Germinal center (tissue), 1 donor: Measurements from ENCODE around the gene ZMYND8.

ENCODE experiments used
- DNase-seq: peaks from one replicate; pipeline ENCODE4 v3.0.0; 2012; ENCODE audit warnings: mixed read lengths, low spot score

Gene ZMYND8

DNA sequence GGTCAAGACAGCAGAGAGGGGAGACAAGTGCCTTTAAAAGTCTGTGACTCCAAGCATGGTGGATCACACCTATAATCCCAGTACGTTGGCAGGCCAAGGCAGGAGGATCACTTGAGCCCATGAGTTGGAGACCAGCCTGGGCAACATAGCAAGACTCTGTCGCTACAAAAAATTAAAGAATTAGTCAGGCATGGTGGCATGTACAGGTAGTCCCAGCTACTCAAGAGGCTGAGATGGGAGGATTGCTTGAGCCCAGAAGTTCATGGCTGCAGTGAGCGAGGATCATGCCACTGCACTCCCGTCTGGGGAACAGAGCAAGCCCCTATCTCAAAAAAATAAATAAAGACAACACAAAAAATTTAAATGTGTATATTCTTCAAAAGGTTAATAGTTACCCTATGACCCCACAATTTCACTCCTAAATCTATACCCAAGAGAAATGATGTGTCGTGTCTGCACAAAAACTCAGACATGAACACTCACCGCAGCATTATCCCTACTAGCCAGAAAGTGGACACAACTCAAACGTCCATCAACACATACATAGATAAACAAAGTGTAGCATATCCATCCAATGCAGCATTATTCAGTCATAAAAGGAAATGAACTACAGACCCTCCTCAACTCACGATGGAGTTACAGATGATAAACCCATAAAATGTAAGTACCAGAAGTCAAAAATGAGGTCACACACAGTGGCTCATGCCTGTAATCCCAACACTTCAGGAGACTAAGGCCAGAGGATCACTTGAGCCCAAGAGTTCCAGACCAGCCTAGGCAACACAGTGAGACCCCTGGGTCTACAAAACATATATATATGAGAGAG, 23.9 kb downstream of the ZMYND8 start:
- no peak for DNase-seq

DNA sequence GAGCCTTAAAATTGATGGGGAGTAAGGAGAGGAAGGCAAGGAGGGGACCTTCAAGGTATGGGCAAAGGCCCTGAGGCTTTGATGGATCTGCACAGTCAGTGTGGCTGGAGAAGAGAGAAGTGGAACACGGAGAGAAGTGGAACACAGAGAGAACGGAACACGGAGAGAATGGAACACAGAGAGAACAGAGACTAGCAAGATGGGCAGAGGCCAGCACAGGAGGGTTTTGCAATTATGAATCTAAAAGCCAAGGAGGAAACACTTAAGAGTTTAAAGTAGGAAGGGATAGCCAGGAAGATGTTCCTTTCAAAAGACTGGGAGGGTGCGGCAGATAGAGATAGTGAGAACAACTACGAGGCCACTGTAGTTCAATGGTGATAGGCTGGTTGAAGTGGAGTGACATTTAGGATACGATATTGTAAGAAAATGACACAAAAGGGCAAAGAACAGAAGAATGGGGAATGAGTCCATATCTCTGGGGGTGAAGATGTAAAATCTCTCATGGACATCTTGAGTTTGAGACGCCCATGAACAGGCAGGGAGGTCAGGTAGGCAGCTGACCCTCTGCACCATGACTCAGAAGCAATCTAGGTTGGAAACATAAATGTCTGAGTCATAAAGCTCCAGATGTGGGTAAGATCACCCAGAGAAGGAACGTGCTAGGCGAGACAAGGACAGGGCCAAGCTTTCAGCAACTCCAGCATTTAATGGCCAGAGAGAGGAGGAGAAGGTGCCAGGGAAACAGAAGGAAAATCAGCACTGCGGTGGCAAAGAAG, 25.4 kb downstream of the ZMYND8 start:
- DNase-seq: no peak

- no peak for DNase-seq
These were observed 26.4 kb downstream of the ZMYND8 start for GRCh38 chr20:47330071-47330470.

GRCh38 chr20:47328129-47328528, 28.4 kb downstream of the ZMYND8 start:
- DNase-seq: no peak

GRCh38 chr20:47327711-47328110, 28.8 kb downstream of the ZMYND8 start:
- no peak for DNase-seq

DNA sequence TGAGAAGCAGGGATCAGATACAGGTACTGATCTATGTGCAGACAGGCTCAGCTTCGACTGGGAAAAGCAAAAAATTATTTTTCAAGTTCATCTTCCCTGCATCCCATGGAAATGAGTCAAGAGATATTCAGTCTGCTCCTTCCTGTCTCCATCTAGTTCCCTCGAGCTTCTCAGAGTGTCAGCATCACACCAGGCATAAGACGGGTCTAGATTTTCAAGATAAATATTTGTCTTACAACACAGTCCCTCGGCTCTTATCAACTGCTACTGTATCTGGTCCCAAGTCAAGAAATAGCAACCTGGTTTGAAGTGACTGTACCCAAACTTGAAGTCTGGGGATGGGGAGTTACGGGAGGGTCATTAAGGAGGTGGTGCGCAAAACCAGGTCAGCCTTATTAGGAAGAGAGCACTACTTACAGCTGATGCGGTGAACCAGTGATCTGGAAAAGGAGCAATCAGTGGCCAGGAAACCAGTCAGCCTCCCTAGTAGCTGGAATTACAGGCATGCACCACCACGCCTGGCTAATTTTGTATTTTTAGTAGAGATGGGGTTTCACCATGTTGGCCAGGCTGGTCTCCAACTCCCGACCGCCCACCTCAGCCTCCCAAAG, 29.7 kb downstream of the ZMYND8 start:
- DNase-seq: no peak

- DNase-seq: no peak
These were observed 31.3 kb downstream of the ZMYND8 start for GRCh38 chr20:47325242-47325641.

- no peak for DNase-seq
These were observed 35.3 kb downstream of the ZMYND8 start for GRCh38 chr20:47320990-47321805.

- DNase-seq: no peak
These were observed 36.8 kb downstream of the ZMYND8 start for GRCh38 chr20:47319517-47320252.

GRCh38 chr20:47318586-47319516, 37.6 kb downstream of the ZMYND8 start:
- DNase-seq: no peak

DNA sequence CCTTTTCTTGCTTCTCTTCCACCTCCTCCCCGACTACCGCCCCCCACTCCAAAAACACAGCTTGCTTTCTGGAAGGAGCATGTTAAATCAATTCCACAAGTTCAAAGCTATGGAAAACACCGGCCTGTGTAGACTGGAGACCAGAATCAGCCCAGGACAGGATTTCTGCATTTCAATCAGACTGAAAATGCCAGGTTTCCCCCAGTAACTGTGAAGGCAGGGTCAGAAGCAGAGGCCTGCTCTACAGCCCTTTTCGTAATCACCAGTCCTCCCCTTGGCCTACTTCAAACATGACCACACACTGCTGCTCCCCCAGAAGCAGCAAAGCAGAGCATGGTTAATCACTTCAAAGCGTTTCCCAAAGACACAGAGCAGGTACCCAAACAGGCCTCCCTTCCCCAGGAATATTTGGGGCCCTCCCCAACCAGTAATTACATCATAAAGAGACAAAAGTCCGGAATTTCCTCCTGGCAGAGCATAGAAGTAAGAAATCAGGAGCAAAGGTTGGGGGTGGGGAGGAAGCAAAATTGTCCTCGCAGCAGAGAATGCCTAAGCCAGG, 38.4 kb downstream of the ZMYND8 start:
- DNase-seq: no peak

GRCh38 chr20:47317127-47317895, 39.2 kb downstream of the ZMYND8 start:
- peak; percentile 22 for DNase-seq

DNA sequence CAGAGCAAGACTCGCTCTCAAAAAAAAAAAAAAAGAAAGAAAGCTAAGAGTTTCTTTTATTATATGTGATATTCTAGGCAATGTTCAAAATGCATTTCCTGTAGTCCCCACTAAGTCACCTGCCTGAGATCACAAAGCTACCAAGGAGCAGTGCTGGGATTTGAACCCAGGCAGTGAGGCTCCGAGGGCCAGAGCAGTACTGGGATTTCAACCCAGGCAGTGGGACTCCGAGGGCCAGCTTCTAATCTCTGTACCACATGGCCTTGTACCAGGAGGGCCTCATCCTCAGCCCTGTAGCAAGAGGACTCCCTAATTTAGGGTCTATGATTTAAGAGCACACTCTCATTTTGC, 39.7 kb downstream of the ZMYND8 start:
- no peak for DNase-seq

GRCh38 chr20:47315339-47316056, 41.0 kb downstream of the ZMYND8 start:
- DNase-seq: no peak

DNA sequence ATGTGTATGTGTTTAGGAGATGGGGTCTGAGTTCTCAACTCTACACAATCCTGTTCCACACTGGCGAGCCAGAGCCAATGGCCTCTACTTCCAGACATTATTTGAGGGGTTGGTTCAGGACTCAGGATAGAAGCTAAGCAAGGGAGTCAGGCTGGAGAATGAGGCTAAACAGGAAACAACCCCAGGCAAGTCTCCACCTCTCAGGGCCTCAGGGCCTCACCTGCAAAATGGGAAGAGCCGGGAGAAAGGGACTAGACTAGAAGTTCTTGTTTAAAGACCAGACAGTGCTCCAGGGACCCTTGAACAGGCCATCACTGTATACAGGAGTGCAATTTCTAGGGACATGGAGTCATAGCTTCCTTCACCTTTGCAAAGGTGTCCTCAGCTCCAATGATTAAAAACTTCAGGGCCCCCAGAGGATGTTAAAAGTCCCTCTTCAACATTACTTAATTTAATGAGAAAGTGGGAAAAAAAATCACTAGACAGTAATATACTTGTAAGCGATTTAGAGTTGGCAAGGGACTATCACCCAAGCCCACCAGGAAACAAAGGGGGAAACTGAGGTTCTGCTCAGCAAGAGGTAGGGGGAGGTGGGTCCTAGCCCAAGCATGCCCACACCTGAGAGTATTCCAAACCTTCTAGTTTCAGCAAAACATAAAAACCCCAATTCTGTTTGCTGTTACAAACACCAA, 41.7 kb downstream of the ZMYND8 start:
- DNase-seq: no peak

GRCh38 chr20:47311967-47312681, 44.4 kb downstream of the ZMYND8 start:
- DNase-seq: no peak

DNA sequence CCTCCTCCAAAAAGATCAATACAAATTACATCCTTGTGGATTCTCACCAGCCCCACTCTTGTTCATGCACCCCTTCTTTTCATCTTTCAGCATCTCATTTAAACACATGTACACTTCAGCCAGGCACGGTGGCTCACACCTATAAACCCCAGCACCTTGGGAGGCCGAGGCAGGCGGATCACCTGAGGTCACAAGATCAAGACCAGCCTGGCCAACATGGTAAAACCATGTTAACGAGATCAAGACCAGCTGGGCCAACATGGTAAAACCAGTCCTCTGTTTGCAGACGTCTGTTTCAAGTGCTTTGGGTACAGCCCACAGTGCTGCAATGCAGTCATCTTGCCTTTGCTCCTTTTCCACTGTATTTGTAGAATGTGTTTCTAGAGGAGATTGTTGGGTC, 45.3 kb downstream of the ZMYND8 start:
- DNase-seq: no peak
